SU-DHL-6 (cell line): ENCODE results near the gene CNPY3.

Experiments
- CTCF ChIP-seq: fragments of 200-600 bp; sonication (generic); IDR thresholded peaks from one replicate; pipeline ENCODE4 v1.5.1; 2017; ENCODE audit warnings: antibody characterized with exemption, mild to moderate bottlenecking, low read length, moderate library complexity; ENCODE audit not compliant: insufficient read depth, poor library complexity, severe bottlenecking
- EZH2phosphoT487 ChIP-seq: fragments of 200-600 bp; sonication (generic), shearing (Covaris generic); conservative IDR thresholded peaks from 2 replicates; pipeline ENCODE4 v1.6.1; 2018; ENCODE audit warnings: mild to moderate bottlenecking, antibody characterized with exemption, low read length, moderate library complexity, mixed read lengths

DNA sequence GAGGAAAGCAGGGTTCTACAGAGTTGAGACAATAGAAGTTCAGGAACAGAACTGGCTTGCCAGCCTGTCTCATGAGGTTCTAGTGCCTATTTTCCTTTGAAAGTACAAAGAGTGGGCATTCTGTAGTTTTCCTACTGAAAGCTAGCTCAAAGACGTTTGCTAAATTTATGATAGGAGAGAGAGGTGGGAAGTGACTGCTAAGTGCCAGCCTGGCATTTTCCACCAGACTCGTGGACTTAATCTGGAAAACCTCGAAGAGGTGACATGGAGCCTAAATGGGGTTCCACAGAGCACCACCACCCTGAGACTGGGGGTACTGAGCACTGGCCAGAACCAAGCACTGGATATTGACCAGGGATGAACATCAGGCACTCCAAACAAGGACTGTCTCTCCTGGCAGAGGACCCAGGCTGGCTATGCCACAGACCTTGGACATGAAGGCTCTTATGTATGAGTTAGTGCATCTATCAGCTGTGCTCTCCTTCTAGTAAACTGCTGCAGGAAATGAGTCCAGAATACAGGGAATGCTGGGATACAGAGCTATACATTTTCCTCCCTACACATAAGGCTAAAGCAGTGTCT, 42.6 kb downstream of the CNPY3 start:
- TF ChIP-seq CTCF (no peak), EZH2phosphoT487 (no peak)
